Measurements from ENCODE around the gene STXBP4.

STXBP4 gene

DNA sequence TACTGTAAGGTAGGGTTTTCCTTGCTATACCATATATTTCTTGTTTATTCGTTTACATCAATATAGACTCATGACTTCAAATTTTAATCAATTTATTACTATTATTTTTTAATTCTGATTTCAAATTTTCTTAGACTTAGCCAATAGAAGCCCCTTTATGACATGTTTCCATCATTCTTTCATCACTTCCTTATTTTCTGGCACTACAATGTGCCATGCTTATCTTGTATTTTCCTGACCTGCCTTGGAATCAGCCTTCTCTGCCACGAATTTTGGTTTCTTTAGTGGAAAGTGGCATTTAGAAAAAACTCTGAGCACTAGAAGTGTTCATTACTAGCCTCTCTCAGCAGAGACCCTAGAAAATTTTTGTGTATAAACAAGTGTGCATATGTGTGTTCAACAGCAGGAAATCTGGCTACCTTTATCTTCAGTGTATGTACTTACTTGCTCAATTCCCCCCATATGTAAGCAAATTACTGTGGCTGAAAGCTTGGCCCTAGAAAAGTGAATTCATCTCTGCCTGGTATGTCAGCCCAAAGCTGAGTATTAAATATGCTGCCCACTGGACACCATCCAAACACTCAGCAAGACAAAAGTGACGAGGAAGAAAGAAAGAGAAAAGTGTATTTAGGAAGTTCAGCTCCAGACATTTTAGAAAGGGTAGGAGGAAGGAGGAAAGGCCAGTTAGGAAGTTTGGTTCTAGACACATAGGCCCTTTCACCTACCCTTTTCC, 4.0 kb downstream of the STXBP4 start:
- no peak for DNase-seq

DNA sequence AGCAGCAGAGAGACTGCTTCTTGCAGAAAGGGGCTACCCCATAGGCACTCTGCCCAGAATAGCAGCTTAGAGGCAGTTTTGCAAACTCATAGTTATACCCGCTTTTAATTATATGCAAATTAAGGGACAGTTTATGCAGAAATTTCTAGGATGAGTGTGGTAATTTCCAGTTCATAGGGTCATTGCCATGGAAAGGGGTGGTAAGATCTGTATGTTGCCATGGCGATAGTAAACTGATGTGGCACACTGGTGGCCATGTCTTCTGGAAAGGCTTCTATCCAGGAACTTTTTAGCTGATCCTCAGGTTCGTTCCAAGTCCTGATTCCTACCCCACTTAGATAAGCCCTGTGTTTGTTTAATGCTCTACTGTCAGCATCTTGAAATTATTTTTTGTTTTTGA, 6.2 kb downstream of the STXBP4 start:
- DNase-seq, result no peak

DNA sequence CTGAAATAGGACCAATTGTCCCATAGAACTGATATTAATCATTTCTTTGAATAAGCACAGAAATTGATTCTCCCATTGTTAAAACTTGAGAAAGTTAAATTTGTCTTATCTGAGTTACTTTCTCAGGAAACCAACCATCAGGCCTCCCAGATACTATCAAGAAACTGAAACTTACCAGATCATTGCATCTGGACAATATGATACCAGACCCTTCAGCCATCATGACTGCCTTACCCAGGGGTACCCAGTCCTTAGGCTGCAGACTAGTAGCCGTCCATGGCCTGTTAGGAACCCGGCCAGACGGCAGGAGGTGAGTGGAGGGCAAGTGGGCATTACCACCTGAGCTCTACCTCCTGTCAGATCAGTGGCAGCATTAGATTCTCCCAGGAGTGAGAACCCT, 7.8 kb downstream of the STXBP4 start:
- DNase-seq, result no peak

DNA sequence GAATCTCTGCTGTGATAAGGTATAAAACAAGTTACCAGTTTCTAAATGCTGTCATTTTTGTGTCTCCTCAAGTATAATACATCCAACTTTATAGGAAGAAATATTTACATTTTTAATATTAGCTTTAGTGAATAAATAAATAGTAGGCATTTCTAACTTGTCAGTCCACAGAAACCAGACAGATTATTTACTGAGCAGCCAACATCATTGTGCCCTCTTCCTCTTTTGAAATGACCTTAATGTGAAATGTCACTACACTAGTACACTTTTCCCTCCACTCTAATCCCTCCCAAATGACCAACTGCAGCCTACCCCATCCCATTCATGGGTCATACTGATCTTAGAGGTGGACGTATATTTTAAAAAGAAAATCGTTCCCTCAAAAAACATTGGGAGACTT, 9.2 kb downstream of the STXBP4 start:
- DNase-seq, result no peak

DNA sequence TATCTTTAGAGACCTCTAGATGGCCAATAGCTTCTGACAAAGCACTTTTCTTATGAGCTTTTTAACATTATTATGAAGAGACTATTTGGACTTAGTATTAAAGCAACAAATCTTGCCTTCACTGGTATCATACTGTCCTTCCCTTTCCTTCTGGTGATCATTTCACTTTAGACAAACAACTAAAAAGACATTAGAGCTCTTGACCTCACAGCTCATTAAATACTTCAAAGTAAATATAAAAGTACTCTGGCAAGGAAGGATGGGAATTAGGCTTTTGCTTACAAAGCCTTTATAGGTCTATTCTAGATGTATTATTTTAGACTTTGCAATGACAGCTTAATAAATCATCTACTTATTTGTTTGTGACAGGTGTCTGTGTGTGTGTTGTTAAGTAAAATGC, 11.1 kb downstream of the STXBP4 start:
- no peak for DNase-seq

DNA sequence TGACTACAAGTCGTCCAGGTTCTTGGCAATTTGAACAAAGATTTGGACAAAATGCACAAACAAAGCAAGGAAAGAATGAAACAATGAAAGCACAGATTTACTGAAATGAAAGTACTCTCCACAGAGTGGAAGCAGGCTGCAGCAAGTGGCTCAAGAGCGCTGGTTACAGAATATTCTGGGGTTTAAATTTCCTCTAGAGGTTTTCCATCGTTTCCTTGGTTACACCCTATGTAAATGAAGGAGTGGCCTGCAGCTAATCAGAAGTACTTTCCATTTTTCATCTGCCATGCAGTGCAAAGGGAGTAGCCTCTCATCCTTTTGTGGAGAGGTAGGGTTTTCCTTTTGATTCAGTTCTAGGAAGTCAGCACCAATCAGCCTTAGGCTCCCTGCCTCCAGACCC, 11.8 kb downstream of the STXBP4 start:
- no peak for DNase-seq

DNA sequence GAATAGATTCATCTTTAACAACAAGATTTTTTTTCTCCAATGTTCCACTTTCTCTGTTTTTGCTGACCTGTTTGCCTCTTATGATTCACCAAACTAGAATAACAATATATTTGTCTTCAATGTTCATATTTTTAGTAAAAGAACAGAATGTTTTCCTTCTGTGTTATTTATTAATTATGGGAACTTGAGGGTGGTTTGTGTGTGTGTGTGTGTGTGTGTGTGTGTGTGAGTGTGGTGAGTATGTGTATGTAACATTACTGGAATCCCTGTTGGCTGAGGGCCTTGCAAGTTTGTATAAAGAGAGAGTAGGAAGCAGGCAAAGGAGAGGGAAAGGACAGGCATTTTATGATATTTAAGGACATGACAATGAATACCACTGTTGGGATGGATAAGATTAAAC, 13.8 kb downstream of the STXBP4 start:
- no peak for DNase-seq

DNA sequence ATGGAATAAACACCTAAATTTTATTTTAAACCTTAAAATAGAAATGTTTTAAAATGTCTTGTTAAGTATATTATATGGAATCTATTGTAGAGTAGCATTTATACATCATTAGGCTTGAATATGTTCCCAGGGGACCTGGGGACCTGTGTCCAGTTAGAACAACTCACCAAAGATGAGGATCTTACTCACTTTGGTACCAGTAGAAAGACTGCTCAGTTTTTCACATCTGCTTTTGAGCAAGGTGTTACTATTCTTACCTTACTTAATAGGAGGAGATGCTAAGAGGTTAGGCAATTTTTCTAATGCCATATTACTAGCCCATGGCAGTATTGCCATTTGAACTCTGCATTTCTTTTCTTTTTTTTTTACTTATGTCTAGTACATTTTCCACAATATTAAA, 14.7 kb downstream of the STXBP4 start:
- no peak for DNase-seq

DNA sequence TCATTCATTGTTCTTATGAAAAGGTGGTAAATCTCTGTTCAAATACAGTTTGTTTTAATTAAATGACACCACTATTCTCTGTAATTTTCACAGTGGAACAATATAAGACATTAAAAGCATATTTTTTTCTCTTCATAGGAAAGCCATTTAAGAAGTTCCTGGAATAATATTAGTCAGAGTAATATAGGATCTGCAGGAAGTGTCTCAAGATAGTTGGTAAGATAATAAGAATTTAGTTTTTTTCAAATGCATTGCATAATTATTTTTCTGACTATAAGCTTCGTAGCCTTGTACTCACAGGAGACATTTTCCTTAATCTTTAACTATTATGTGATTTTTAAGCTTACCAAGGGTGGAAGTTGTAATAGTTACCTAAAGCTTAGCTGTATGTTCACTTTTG, 16.9 kb downstream of the STXBP4 start:
- DNase-seq, result no peak

DNA sequence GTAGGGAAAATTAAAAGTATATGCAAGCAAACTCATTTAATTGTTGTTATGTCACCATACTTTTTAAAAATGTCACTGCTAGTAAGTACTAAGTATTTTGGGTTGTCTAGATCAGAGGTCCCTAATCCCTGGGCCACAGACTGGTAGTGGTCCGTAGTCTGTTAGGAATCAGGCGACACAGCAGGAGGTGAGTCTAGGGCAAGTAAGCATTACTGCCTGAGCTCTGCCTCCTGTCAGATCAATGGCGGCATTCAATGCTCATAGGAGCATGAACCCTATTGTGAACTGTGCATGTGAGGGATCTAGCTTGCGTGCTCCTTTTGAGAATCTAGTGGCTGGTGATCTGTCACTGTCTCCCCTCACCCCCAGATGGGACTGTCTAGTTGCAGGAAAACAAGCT, 21.6 kb downstream of the STXBP4 start:
- no peak for DNase-seq

DNA sequence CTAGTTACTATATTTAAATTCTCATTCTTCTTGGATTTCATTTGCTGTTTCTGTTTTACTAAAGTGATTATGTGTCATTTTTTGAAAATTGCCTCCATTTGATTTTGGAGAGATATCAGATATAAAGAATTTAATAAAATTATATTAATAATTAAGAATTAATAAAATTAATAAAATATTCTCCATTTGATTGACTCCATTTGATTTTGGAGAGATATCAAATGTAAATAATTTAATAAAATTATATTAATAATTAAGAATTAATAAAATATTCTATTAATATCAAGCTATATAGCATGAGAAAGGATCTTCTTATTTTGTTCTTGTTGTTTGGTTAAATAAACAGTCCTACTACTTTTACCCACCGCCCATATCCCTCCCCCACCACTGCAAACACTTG, 23.0 kb downstream of the STXBP4 start:
- DNase-seq, result no peak

DNA sequence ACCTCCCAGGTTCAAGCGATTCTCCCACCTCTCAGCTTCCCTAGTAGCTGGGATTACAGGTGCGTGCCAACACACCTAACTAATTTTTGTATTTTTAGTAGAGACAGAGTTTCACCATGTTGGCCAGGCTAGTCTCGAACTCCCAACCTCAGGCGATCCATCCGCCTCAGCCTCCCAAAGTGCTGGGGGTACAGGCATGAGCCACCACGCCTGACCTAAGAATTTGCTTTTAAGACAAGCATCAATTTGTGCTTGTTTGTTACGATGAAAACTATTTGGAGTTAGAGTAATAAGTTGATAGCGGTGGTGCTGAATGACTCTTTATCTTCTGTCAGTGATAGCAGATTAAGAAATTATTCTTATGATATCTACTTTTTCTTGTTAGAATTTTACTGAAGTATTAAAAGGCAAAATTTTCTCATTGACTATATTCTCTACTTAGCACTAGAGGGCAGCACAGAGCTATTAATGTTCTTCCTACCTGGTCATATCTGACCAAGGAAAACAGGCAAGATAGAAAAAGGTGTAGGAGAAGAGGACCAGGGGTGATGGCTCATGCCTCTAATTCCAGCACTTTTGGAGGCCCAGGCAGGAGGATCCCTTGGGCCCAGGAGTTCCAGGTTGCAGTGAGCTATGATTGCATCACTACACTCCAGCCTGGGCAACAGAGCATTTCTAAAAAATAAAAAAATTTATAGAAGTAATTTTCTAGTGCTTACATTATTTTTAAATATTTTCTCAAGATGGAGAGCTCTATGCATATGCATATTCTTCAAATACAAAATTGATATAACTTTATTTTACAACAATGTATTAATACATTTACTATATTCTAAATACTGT, 24.5 kb downstream of the STXBP4 start:
- DNase-seq, result no peak

DNA sequence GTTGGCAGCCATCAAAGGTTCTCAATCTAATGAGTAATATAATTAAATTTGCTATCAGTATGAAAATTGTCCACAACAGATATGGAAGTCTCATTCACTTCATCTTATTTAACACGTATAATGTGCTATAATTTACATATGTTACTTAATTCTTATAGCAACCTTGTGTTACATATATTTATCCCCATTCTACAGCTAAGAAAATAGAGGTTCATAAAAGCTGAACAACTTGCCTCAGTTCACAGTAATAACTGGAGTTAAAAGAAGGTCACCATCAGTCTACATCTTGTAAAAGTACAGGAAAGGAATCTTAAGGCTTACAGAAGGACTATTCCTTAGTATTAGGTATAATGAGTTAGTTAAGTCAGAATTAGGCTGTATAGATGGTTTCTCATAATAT, 27.9 kb downstream of the STXBP4 start:
- no peak for DNase-seq

DNA sequence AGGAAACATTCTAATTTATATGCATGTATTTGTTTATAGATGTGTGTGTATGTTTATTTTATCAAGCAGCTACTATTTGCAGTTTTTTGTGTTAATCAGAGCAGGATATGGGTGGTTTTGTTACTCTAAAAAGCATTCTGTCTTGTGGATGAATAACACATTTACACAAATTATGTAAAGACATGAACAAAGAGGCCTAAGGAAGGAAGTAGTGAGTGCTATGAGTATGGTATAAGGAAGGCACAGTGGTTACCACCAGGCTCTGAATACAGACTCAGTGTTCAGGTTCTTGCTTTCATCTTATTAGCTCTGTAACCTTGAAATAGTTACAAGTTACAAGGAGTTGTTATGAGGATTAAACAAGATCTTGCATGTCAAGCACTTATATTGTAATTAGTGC, 33.9 kb downstream of the STXBP4 start:
- DNase-seq, result no peak

DNA sequence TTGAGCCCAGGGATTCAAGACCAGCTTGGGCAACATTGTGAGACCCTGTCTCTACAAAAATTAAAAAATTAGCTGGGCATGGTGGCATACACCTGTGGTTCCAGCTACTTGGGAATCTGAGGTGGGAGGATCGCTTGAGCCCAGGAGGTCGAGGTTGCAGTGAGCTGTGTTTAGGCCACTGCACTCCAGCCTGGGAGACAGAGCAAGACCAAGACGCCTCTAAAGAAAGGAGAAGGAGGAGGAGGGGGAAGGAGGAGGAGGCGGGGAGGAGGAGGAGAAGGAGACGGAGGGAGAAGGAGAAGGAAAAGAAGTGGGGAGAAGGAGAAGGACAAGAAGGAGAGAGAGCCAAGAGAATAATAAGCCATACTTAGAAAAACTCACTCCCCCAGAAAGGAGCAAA, 35.9 kb downstream of the STXBP4 start:
- DNase-seq, result no peak

DNA sequence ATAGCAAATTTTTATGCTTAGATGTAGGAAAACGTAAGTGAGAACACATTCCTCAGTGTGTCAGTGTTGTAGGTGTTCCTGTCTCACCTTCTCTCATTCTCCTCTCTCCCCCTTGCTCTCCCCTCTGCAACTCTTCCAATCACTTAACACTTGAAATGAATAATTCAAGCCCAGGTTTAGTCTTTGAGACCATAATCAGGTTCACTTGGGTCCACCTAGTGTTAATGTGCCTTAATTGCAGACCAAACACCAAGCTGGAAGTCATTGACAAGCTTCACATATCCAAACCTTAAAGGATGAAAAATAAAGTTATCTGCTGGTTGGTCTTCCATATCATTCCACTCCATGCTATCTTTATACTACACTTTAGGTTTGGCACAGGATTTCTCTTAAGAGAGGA, 37.0 kb downstream of the STXBP4 start:
- no peak for DNase-seq

DNA sequence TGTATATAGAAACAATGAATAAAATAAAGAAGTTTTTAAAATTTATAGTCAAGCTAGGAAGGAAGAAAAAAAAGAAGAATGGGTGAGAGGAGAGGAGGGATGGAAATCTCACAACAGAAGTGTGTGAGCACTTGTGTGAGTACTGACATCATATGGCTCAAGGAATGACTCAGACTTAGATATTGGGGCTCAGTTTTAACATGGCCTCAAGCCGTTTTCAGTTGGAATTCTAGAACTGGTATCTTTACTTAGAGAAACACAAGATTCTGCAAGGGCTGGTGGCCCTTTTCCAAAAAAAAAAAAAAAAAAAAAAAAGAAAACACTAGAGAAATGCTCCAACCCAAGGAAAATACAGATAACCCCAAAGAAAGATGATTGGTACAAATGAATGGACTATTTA, 55.1 kb downstream of the STXBP4 start:
- DNase-seq, result no peak

DNA sequence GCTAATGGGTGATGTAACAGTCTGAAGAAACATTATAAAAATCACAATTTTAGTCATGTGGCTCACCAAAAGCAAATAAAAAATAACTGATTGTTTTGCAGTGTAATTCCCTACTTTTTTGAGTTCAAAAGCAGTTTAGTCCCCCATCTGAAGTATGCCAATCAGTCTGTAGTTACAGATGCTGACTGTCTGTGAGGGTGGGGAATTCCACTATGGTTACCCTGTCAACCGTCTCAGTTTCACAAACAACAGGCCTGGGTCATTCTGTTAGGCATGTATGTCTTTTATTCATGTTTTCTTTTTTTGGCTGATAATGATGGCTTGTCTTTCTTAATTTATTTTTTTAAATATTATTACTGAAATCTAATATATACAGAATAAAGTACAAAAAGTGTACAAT, 69.3 kb downstream of the STXBP4 start:
- no peak for DNase-seq

DNA sequence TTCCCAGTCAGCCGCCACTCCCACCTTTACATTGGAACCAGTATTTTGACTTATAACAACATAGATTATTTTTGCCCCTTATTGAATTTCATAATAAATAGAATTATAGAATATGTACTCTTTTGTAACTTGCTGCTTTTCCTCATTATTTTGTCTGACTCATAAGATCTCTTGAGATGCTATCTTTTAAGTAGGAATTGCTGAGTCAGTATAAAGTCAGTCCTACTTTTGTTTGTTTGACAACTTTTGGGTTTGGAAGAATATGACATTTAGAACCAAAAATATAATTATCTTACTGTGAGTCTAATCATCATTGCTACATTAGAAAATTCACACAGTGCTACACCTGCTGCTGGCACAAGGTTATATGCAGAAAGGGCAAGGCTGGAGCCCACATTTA, 69.7 kb downstream of the STXBP4 start:
- no peak for DNase-seq

DNA sequence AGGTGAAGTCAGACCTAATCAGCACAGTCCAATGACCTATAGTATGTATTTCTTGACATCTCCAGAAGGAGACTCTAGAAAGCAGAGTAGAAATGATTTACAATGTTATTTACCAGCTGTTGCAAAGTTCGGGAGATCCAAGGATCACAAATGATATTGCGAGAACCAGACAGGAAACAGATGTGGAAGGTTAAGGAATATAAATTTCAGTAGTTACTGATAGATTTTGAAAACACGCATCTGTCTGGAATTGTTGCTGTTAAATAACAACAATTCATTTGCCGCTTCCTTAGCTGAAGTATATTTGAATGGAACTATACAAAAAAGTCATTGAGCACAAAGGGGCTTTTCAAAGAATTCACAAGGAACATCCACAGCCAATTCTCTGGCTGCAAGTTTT, 72.0 kb downstream of the STXBP4 start:
- no peak for DNase-seq

DNA sequence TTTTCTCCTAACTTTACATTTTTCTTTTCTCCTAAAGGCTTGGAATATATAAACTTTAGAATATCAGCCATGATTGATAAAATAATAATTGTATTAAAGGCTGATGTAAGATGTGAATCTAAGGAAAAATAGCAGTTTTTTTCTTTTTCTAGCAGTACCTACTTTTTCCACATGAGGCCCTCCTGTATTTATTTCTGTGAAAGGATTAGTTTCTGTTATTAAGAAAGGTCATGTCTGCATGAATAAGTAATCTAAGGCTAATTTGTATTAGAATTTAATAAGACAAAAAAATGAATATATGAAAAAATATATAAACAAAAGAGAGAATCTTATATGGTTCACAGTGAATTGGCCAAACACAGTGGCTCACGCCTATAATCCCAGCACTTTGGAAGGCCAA, 85.3 kb downstream of the STXBP4 start:
- DNase-seq, result no peak

DNA sequence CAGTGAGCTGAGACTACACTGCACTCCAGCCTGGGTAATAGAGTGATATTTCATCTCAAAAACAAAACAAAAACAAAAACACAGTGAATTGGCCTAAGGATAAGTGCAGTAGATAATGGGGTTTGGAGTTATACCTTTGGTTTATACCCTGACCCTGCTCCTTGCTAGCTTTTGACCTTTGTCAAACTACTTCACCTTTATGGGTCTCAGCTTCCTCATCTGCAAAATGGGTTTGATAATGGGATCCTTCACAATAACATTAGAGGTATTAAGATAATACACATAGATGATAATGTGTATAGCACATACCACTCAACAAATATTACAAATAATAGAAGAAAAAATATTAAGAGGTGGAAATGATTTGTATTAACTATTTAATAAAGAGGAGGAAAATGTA, 85.9 kb downstream of the STXBP4 start:
- DNase-seq, result no peak

DNA sequence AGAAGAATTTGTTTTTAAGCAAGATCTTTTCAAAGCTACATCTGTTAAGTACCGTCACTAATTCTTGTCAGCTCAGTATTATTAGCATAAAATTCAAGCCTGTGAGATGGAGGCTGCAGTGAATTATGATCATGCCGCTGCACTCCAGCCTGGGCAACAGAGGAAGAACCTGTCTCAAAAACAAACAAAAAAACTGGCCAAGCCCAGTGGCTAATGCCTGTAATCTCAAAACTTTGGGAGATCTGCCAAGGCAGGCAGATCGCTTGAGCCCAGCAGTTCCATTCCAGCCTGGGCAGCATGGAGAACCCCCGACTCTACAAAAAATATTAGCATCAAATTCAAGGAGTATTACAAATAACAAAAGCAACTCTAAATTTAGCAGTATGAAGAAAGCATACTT, 88.0 kb downstream of the STXBP4 start:
- DNase-seq, result no peak

DNA sequence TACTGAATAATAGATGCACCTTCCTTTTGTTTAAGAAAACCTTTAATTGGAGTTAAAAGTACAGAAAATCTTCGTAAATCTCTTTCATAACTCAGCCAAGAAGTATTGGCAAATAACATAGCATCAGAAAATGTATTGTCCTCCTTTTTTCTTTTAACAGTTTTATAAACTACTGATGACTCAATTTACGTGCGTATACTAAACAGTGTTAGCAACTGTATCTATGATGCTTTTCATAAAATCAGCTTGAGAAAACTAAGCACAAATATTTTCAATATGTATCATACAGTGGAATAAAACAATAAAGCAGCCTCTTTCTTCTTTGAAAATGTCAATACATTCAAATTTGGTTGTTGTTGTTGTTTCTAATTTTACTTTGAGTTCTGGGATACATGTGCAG, 88.6 kb downstream of the STXBP4 start:
- DNase-seq, result no peak

DNA sequence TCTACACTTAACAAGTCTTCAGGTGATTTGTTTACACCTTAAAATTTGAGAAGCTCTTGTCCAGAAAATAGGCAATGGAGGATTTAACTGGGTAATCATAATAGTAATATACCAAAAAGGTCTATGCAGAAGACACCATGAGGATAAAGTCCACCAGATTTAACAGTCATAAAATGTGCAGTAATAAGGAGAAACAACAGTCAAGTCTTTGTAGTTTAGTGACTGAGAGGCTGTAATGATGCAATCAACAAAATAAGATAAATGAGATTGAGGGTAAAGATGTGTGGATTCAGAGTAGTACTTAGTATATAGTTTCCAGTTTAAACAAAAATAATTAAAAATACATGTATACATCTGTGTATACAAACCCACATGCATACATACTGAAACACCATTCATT, 91.2 kb downstream of the STXBP4 start:
- no peak for DNase-seq

Data from islet precursor cell (in vitro differentiated cells).